Stimulated activated CD8-positive, alpha-beta memory T cell treated with anti-CD3 and anti-CD28 coated beads, Interleukin-7, amount 100 ng/mL, for 1 hour (primary cell): ENCODE data around the gene RAE1.
"Not testable (repeated sequence)": the region's sequence is repeated elsewhere in the genome, so short reads cannot be mapped to it uniquely, and the experiment has no call there.

Experiments
- DNase-seq, 2 donors: peaks; one replicate each; pipeline ENCODE4 v3.0.0-alpha.2; 2020; ENCODE audit warnings: low read depth in 2 of 2

Gene RAE1

GRCh38 chr20:57414867-57415592 lies 64.0 kb downstream of the RAE1 start:
- DNase-seq: no peak

GRCh38 chr20:57415771-57416170 lies 64.7 kb downstream of the RAE1 start:
- DNase-seq: no peak

GRCh38 chr20:57416296-57417022 lies 65.4 kb downstream of the RAE1 start:
- no peak for DNase-seq

- DNase-seq: no peak
Observed at GRCh38 chr20:57417051-57417689, 66.1 kb downstream of the RAE1 start.

- DNase-seq: no peak
Observed at GRCh38 chr20:57417830-57418780, 67.0 kb downstream of the RAE1 start.

GRCh38 chr20:57419479-57419878 lies 68.4 kb downstream of the RAE1 start:
- DNase-seq: not testable (repeated sequence)

GRCh38 chr20:57420571-57421252 lies 69.7 kb downstream of the RAE1 start:
- no peak for DNase-seq

- DNase-seq: no peak
Observed at GRCh38 chr20:57421253-57422220, 70.5 kb downstream of the RAE1 start.

- DNase-seq: no peak
Observed at GRCh38 chr20:57422254-57422653, 71.2 kb downstream of the RAE1 start.

GRCh38 chr20:57425150-57426013 lies 74.3 kb downstream of the RAE1 start:
- DNase-seq: no peak

GRCh38 chr20:57426271-57426689 lies 75.2 kb downstream of the RAE1 start:
- no peak for DNase-seq

- DNase-seq: no peak
Observed at GRCh38 chr20:57426831-57427230, 75.8 kb downstream of the RAE1 start.

GRCh38 chr20:57428324-57429158 lies 77.5 kb downstream of the RAE1 start:
- DNase-seq: no peak
